Thyroid gland (tissue), 4 donors: ENCODE data around the gene MT4.
A peak's percentile ranks its signal among the peaks of the same experiment; 100 is the strongest.

ENCODE experiments used
- CTCF ChIP-seq, 6 experiments: fragments of 200-600 bp in 3 of 6; fragments of 450-650 bp in 3 of 6; sonication (generic) in 3 of 6; IDR thresholded peaks; one replicate each; pipeline ENCODE4 v1.5.1; 2016 to 2019; ENCODE audit warnings: antibody characterized with exemption in 6 of 6, mild to moderate bottlenecking in 2 of 6, inconsistent platforms in 1 of 6, moderate library complexity in 1 of 6
- POLR2A ChIP-seq, 2 donors: fragments of 450-650 bp; IDR thresholded peaks; one replicate each; pipeline ENCODE4 v1.6.1; 2017; ENCODE audit warnings: antibody characterized with exemption in 2 of 2, mild to moderate bottlenecking in 2 of 2, moderate library complexity in 1 of 2

- TF ChIP-seq CTCF (IDR thresholded peaks at IDR 0.05) (peak in 5 of 6 experiments; percentile 31 to 63 (median 48)), POLR2A (IDR thresholded peaks at IDR 0.05) (no peak)
Measured at GRCh38 chr16:56600398-56600999, 35.6 kb downstream of the MT4 start.
